Measurements from ENCODE around the gene PM20D1. TPM values are rescaled to one million over a fixed set of nuclear protein-coding genes. Genes with fewer than 3 reads are reported as not detected.

Gene PM20D1
- total and polyA plus RNA-seq, 8 donors = 0.45 to 12.3 (median 2.7) TPM; not detected in 2

GRCh38 chr1:205802060-205802459 is 47.9 kb downstream of the PM20D1 start:
- peaks cover 37 to 41% (median 38%) of the 10 kb centered on the region in 4 donors for H3K36me3 ChIP-seq
- H3K4me3 ChIP-seq = no peak overlapping the region
- WGBS, 5 donors = 65 to 86% (median 75%) methylated on average over 8 of the region's 8 CpGs
- H3K4me1 ChIP-seq = peaks cover 37 to 84% (median 55%) of the 10 kb centered on the region in 4 donors
- peak overlapping the region; percentile 22 to 75 (median 74) for H3K27ac ChIP-seq
- intact Hi-C loops (cut with DNase I; ENCODE audit: low total_unique reads) = no loop called here
- no peak for TF ChIP-seq POLR2AphosphoS5 (IDR thresholded peaks at IDR 0.05)
- no peak for TF ChIP-seq POLR2A (IDR thresholded peaks at IDR 0.05)
- no peak for TF ChIP-seq CTCF (IDR thresholded peaks at IDR 0.05)
- no peak for TF ChIP-seq EP300 (IDR thresholded peaks at IDR 0.05)
- H3K9me3 ChIP-seq = no peaks in the 10 kb centered on the region
- DNase-seq = peak in 1 of 2 donors; percentile 63
- H3K27me3 ChIP-seq = no peaks in the 10 kb centered on the region

- H3K4me3 ChIP-seq = no peak overlapping the region
- intact Hi-C loops (cut with DNase I; ENCODE audit: low total_unique reads) = no loop called here
- DNase-seq = peak; percentile 80 to 82
- H3K4me1 ChIP-seq = peaks cover 36 to 74% (median 46%) of the 10 kb centered on the region in 4 donors
- TF ChIP-seq EP300 (IDR thresholded peaks at IDR 0.05) (no peak), POLR2AphosphoS5 (IDR thresholded peaks at IDR 0.05) (peak in 2 of 3 donors; percentile 7 to 27)
- H3K36me3 ChIP-seq = peaks cover 46 to 48% (median 47%) of the 10 kb centered on the region in 4 donors
- no peaks in the 10 kb centered on the region for H3K9me3 ChIP-seq
- peak overlapping the region; percentile 73 to 78 (median 74) for H3K27ac ChIP-seq
- no peaks in the 10 kb centered on the region for H3K27me3 ChIP-seq
- 24 to 63% (median 51%) methylated on average over 6 to 7 of the region's 7 CpGs for WGBS, 5 donors
Observed at GRCh38 chr1:205800981-205801703, 48.8 kb downstream of the PM20D1 start.

- WGBS, 5 donors = 38 to 70% (median 47%) methylated on average over 6 to 7 of the region's 7 CpGs
- peak; percentile 36 to 43 for DNase-seq
- Histone ChIP-seq H3K4me3 (no peak overlapping the region), H3K9me3 (no peaks in the 10 kb centered on the region), H3K4me1 (peaks cover 29 to 67% (median 39%) of the 10 kb centered on the region in 4 donors), H3K36me3 (peaks cover 53 to 55% (median 54%) of the 10 kb centered on the region in 4 donors), H3K27me3 (no peaks in the 10 kb centered on the region), H3K27ac (peak overlapping the region; percentile 73 to 78 (median 74))
- no peak for TF ChIP-seq CTCF (IDR thresholded peaks at IDR 0.05)
- TF ChIP-seq POLR2A (IDR thresholded peaks at IDR 0.05) = no peak
- TF ChIP-seq POLR2AphosphoS5 (IDR thresholded peaks at IDR 0.05) = no peak
- TF ChIP-seq EP300 (IDR thresholded peaks at IDR 0.05) = no peak
- intact Hi-C loops (cut with DNase I; ENCODE audit: low total_unique reads) = no loop called here
Observed at GRCh38 chr1:205800427-205800826, 49.5 kb downstream of the PM20D1 start.

GRCh38 chr1:205798577-205798976 is 51.4 kb downstream of the PM20D1 start:
- intact Hi-C loops (cut with DNase I; ENCODE audit: low total_unique reads) = loop anchor here (10.0 kb wide), 2 partner anchors 116 to 176 kb away; no protein-coding TSS in a partner anchor
- 39 to 63% (median 54%) methylated on average over 5 of the region's 5 CpGs for WGBS, 5 donors
- peak in 1 of 2 donors; percentile 30 for DNase-seq

More at GRCh38 chr1:205798577-205798976, 51.4 kb downstream of the PM20D1 start:
- Histone ChIP-seq H3K9me3 (no peaks in the 10 kb centered on the region), H3K4me3 (no peak overlapping the region), H3K36me3 (peaks cover 71 to 73% (median 72%) of the 10 kb centered on the region in 4 donors), H3K27me3 (no peaks in the 10 kb centered on the region), H3K27ac (no peak overlapping the region), H3K4me1 (peaks cover 23 to 49% (median 29%) of the 10 kb centered on the region in 4 donors)
- no peak for TF ChIP-seq POLR2AphosphoS5 (IDR thresholded peaks at IDR 0.05)
- TF ChIP-seq POLR2A (IDR thresholded peaks at IDR 0.05) = no peak
- no peak for TF ChIP-seq EP300 (IDR thresholded peaks at IDR 0.05)
- no peak for TF ChIP-seq CTCF (IDR thresholded peaks at IDR 0.05)
